GM18526 (cell line): ENCODE measurements around the gene ABRAXAS1.

ENCODE experiments used
- POLR2A ChIP-seq: IDR thresholded peaks from 3 replicates; pipeline ENCODE4 v1.6.1; 2011; ENCODE audit not compliant: insufficient read length; ENCODE audit errors: extremely low read depth

Gene ABRAXAS1

GRCh38 chr4:83455281-83456183 lies 29.4 kb downstream of the ABRAXAS1 start, which contains the start of the genes HELQ and MRPS18C:
Gene HELQ, minus strand, starts transcription at chr4:83455823. Its CDS starts 130 bp downstream, at chr4:83455693.
Gene MRPS18C, plus strand, starts transcription at chr4:83456058. Its CDS starts 20 bp downstream, at chr4:83456078.
- peak; percentile 85 for TF ChIP-seq POLR2A

- no peak for TF ChIP-seq POLR2A
These were observed 30.2 kb downstream of the ABRAXAS1 start for GRCh38 chr4:83454686-83455085.

GRCh38 chr4:83449009-83449408 lies 35.9 kb downstream of the ABRAXAS1 start:
- TF ChIP-seq POLR2A: no peak

- TF ChIP-seq POLR2A: no peak
These were observed 44.0 kb downstream of the ABRAXAS1 start for GRCh38 chr4:83440899-83441298.

- TF ChIP-seq POLR2A: no peak
These were observed 44.6 kb downstream of the ABRAXAS1 start for GRCh38 chr4:83440148-83440814.

GRCh38 chr4:83438719-83439118 lies 46.2 kb downstream of the ABRAXAS1 start:
- no peak for TF ChIP-seq POLR2A

- TF ChIP-seq POLR2A: no peak
These were observed 48.2 kb downstream of the ABRAXAS1 start for GRCh38 chr4:83436680-83437079.

GRCh38 chr4:83431200-83431599 lies 53.7 kb downstream of the ABRAXAS1 start:
- no peak for TF ChIP-seq POLR2A

GRCh38 chr4:83418211-83418610 lies 66.7 kb downstream of the ABRAXAS1 start:
- TF ChIP-seq POLR2A: no peak

GRCh38 chr4:83417566-83417965 lies 67.3 kb downstream of the ABRAXAS1 start:
- TF ChIP-seq POLR2A: no peak

GRCh38 chr4:83413676-83414075 lies 71.2 kb downstream of the ABRAXAS1 start:
- TF ChIP-seq POLR2A: no peak
